HepG2 (cell line): ENCODE measurements around the gene GPBP1. TPM values are rescaled to one million over a fixed set of nuclear protein-coding genes. Genes with fewer than 3 reads are reported as not detected.
A peak's percentile ranks its signal among the peaks of the same experiment; 100 is the strongest.

Experiments
- ADNP ChIP-seq: sonication (generic); formaldehyde crosslinking; IDR thresholded peaks from 2 replicates; pipeline ENCODE4 v1.4.0; 2020; ENCODE audit warnings: missing genetic modification reagents
- BCLAF1 ChIP-seq: fragments of 450-650 bp; IDR thresholded peaks from 2 replicates; pipeline ENCODE4 v1.6.1; 2017; ENCODE audit warnings: mild to moderate bottlenecking
- DMAP1 ChIP-seq: IDR thresholded peaks from 2 replicates; pipeline ENCODE4 v1.6.1; 2016
- EED ChIP-seq: sonication (generic); formaldehyde crosslinking; IDR thresholded peaks from 2 replicates; pipeline ENCODE4 v1.5.0; 2020; ENCODE audit warnings: mild to moderate bottlenecking, missing genetic modification reagents
- FOXM1 ChIP-seq: sonication (generic); formaldehyde crosslinking; IDR thresholded peaks from 2 replicates; pipeline ENCODE4 v1.5.0; 2020; ENCODE audit warnings: missing genetic modification reagents
- HMGXB3 ChIP-seq: sonication (generic); formaldehyde crosslinking; IDR thresholded peaks from 2 replicates; pipeline ENCODE4 v1.4.0; 2020; ENCODE audit warnings: missing genetic modification reagents, borderline replicate concordance
- KDM5B ChIP-seq: sonication (generic); formaldehyde crosslinking; IDR thresholded peaks from 2 replicates; pipeline ENCODE4 v1.4.0; 2020; ENCODE audit warnings: missing genetic modification reagents, mild to moderate bottlenecking, borderline replicate concordance
- LCORL ChIP-seq, 2 experiments: fragments of 450-650 bp in 1 of 2; sonication (generic) in 1 of 2; formaldehyde crosslinking in 1 of 2; IDR thresholded peaks; 2 replicates each; pipeline versions ENCODE4 v1.5.0 to v1.6.1; 2017 to 2020; ENCODE audit warnings: antibody characterized with exemption in 1 of 2, missing genetic modification reagents in 1 of 2
- PHB2 ChIP-seq: fragments of 450-650 bp; IDR thresholded peaks from 2 replicates; pipeline ENCODE4 v1.6.1; 2018; ENCODE audit not compliant: partially characterized antibody
- RNF2 ChIP-seq: fragments of 450-650 bp; conservative IDR thresholded peaks from 2 replicates; pipeline ENCODE4 v1.6.1; 2016; ENCODE audit warnings: low read depth
- SP1 ChIP-seq, 2 experiments: fragments of 450-650 bp in 1 of 2; sonication (generic) in 1 of 2; formaldehyde crosslinking in 1 of 2; IDR thresholded peaks; 2 replicates each; pipeline versions ENCODE4 v1.4.0 to v1.6.1; 2016 to 2020; ENCODE audit warnings: missing genetic modification reagents in 1 of 2
- ZFY ChIP-seq: sonication (generic); formaldehyde crosslinking; IDR thresholded peaks from 2 replicates; pipeline ENCODE4 v1.4.0; 2020; ENCODE audit warnings: missing genetic modification reagents
- ZGPAT ChIP-seq: IDR thresholded peaks from 2 replicates; pipeline ENCODE4 v1.6.1; 2016; ENCODE audit warnings: mild to moderate bottlenecking
- ZMYM4 ChIP-seq: sonication (generic); formaldehyde crosslinking; IDR thresholded peaks from 2 replicates; pipeline ENCODE4 v1.8.1; 2023; ENCODE audit warnings: mild to moderate bottlenecking, missing genetic modification reagents
- ZNF569 ChIP-seq: sonication (generic); formaldehyde crosslinking; IDR thresholded peaks from 2 replicates; pipeline ENCODE4 v1.5.0; 2020; ENCODE audit warnings: mild to moderate bottlenecking, missing genetic modification reagents, moderate library complexity, borderline replicate concordance
- ZNF704 ChIP-seq: sonication (generic); formaldehyde crosslinking; IDR thresholded peaks from 2 replicates; pipeline ENCODE4 v1.8.1; 2023; ENCODE audit warnings: mild to moderate bottlenecking, inconsistent platforms, moderate library complexity, missing genetic modification reagents, borderline replicate concordance
- polyA plus RNA-seq, 8 experiments: library from polyadenylated mRNA; depleted of rRNA in 3 of 8; stranded (reverse) in 7 of 8; unstranded in 1 of 8; fragments of >200 nt; fragmentation: Illumina TruSeq in 4 of 8; extraction: Trizol in 4 of 8; gene quantifications; 2 replicates each; pipeline versions ENCODE4 v1.2.1 to v1.2.3, GENCODE V29; 2011 to 2016; ENCODE audit warnings: low read depth in 4 of 8, missing spikeins in 1 of 8, mixed read lengths in 1 of 8; ENCODE audit not compliant: insufficient read depth in 1 of 8
- total RNA-seq, 5 experiments: library from RNA; depleted of rRNA; stranded (reverse); fragments of >200 nt; fragmentation: Illumina TruSeq; extraction: Trizol; gene quantifications; 2 replicates each; pipeline ENCODE4 v1.2.3, GENCODE V29; 2016; ENCODE audit warnings: low read depth in 1 of 5
- TF ChIP-seq, protein P1 (sequence below): IDR thresholded peaks from 2 replicates; pipeline ENCODE4 v1.6.1; 2016

The GPBP1 gene
- total and polyA plus RNA-seq, 2 of the 13 experiments (the other 11 are each of a cell fraction or from before 2014, with no cell fraction given) = 27.1 to 72.2 TPM

DNA sequence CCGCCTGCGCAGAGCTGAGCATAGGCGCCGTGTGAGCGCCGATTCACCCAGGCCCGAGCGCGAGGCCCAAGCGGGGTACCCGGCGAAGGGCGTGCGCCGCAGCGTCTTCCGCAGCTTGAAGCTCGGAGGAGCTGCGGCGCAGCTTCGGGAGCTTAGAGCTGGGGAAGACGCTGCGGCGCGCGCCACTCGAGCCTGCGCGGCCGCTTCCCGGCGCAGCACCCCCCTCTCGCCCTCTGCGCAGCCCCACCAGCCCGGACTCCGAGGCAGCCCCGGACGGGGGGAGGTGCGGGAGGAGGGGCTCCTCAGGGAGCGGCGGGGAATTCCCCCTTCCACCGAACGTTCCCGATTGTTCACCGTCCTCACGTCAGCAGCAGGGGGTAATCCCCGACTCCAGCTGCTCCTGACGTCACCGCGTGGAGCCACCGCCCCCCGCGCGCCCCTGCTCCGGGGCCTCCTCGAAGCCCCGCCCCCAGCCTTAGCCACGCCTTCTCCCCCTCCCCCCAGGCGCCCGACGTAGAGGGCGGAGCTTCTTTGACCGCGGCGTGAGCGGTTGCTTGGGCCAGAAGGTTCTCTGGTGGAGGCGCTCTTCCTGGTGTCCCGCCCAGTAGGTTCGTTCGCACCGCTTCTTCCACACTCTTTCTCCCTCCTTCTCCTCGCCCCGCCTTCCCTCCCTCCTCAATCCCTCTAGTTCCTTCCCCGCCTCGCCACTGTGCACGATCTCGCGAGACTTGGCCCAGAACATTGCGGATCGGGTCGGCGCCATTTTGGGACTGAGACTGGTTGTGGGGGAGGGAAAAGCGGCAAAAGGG lies at the start of gene GPBP1 (continued):
- peak; percentile 88; the same call in 1 of the 2 replicates for TF ChIP-seq ZGPAT (CRISPR knock-in tag)
- peak; percentile 92 for TF ChIP-seq ZMYM4
- TF ChIP-seq LCORL (IDR thresholded peaks at IDR 0.05) = no peak
- peak; percentile 63; the same call in 1 of the 2 replicates for TF ChIP-seq LCORL (CRISPR knock-in tag; IDR thresholded peaks at IDR 0.05)
- no peak for TF ChIP-seq FOXM1 (CRISPR knock-in tag)
- 0 out of 2 replicates have a peak, but pooled peaks have one; percentile 31 for TF ChIP-seq ZNF569 (CRISPR knock-in tag)
- TF ChIP-seq, protein P1, sequence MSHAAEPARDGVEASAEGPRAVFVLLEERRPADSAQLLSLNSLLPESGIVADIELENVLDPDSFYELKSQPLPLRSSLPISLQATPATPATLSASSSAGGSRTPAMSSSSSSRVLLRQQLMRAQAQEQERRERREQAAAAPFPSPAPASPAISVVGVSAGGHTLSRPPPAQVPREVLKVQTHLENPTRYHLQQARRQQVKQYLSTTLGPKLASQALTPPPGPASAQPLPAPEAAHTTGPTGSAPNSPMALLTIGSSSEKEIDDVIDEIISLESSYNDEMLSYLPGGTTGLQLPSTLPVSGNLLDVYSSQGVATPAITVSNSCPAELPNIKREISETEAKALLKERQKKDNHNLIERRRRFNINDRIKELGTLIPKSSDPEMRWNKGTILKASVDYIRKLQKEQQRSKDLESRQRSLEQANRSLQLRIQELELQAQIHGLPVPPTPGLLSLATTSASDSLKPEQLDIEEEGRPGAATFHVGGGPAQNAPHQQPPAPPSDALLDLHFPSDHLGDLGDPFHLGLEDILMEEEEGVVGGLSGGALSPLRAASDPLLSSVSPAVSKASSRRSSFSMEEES (CRISPR knock-in tag) = no peak; the same call in 1 of the 2 replicates
- TF ChIP-seq DMAP1 (CRISPR knock-in tag) = peak; percentile 83
- TF ChIP-seq BCLAF1 = no peak
- peak; percentile 81 for TF ChIP-seq RNF2
- TF ChIP-seq SP1 (IDR thresholded peaks at IDR 0.05) = peak; percentile 93; the same call in 1 of the 2 replicates
- TF ChIP-seq SP1 (CRISPR knock-in tag; IDR thresholded peaks at IDR 0.05) = peak; percentile 90
- TF ChIP-seq EED (CRISPR knock-in tag) = no peak
- no peak for TF ChIP-seq HMGXB3 (CRISPR knock-in tag)
- peak; percentile 61 for TF ChIP-seq KDM5B (CRISPR knock-in tag)
- no peak for TF ChIP-seq PHB2
- TF ChIP-seq ZFY (CRISPR knock-in tag) = peak; percentile 72
- TF ChIP-seq ZNF704 (CRISPR knock-in tag) = no peak; the same call in 1 of the 2 replicates
- TF ChIP-seq ADNP (CRISPR knock-in tag) = no peak
